ENCODE data around the gene EPG5. TPM values are rescaled to one million over a fixed set of nuclear protein-coding genes. Genes with fewer than 3 reads are reported as not detected.

EPG5 gene
- total RNA-seq, 1 experiment from 2014 or later = 12.9 TPM

GRCh38 chr18:46013484-46014189 is 46.5 kb upstream of the EPG5 start:
- intact Hi-C loops (cut with micrococcal nuclease; ENCODE audit: unreplicated experiment) (no loop called here), in situ Hi-C loops (cut with HindIII; ENCODE audit: low pct_unique_long_range_greater_than_20kb, low sequenced_read_pairs) (no loop called here)
- POLR2A ChIA-PET = no interaction called here
- no peaks in the 10 kb centered on the region for H3K36me3 ChIP-seq (ENCODE audit: control insufficient read depth, insufficient read depth, low read length)
- H3K9me3 ChIP-seq (ENCODE audit: control insufficient read depth, insufficient read depth, low read depth, low read length) = no peaks in the 10 kb centered on the region
- no peak for ATAC-seq
- no peak overlapping the region for H3K27ac ChIP-seq (ENCODE audit: low read length)
- CTCF ChIA-PET = no interaction called here
- no TSS peak for BruUV-seq (replicated peaks)
- no peaks in the 10 kb centered on the region for H3K27me3 ChIP-seq (ENCODE audit: control insufficient read depth, insufficient read depth, low read length)
- no peak overlapping the region for H3K4me3 ChIP-seq (ENCODE audit: low read depth in 2 of 2, low read length in 2 of 2)
- no peak for DNase-seq (ENCODE audit: low read depth, low spot score)
- TF ChIP-seq TCF7L2 (IDR thresholded peaks at IDR 0.05; ENCODE audit: low read depth, low read length) (no peak), SIN3A (IDR thresholded peaks at IDR 0.05; ENCODE audit: borderline replicate concordance, insufficient read depth, low read depth, low read length) (no peak), POLR2AphosphoS5 (IDR thresholded peaks at IDR 0.05; ENCODE audit: low read depth, low read length) (no peak), REST (IDR thresholded peaks at IDR 0.05; ENCODE audit: insufficient read depth in 1 of 2, low read depth in 2 of 2, low read length in 1 of 2) (no peak)
- TF ChIP-seq, protein P1, sequence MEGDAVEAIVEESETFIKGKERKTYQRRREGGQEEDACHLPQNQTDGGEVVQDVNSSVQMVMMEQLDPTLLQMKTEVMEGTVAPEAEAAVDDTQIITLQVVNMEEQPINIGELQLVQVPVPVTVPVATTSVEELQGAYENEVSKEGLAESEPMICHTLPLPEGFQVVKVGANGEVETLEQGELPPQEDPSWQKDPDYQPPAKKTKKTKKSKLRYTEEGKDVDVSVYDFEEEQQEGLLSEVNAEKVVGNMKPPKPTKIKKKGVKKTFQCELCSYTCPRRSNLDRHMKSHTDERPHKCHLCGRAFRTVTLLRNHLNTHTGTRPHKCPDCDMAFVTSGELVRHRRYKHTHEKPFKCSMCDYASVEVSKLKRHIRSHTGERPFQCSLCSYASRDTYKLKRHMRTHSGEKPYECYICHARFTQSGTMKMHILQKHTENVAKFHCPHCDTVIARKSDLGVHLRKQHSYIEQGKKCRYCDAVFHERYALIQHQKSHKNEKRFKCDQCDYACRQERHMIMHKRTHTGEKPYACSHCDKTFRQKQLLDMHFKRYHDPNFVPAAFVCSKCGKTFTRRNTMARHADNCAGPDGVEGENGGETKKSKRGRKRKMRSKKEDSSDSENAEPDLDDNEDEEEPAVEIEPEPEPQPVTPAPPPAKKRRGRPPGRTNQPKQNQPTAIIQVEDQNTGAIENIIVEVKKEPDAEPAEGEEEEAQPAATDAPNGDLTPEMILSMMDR (IDR thresholded peaks at IDR 0.05) = no peak
- no peaks in the 10 kb centered on the region for H3K4me1 ChIP-seq (ENCODE audit: control insufficient read depth, insufficient read depth, low read length)

- POLR2A ChIA-PET = no interaction called here
- CTCF ChIA-PET = no interaction called here
- in situ Hi-C loops (cut with HindIII; ENCODE audit: low pct_unique_long_range_greater_than_20kb, low sequenced_read_pairs) = no loop called here
Observed at GRCh38 chr18:46010676-46011075, 43.5 kb upstream of the EPG5 start.

More at GRCh38 chr18:46010676-46011075, 43.5 kb upstream of the EPG5 start:
- no peaks in the 10 kb centered on the region for H3K36me3 ChIP-seq (ENCODE audit: control insufficient read depth, insufficient read depth, low read length)
- no peaks in the 10 kb centered on the region for H3K4me1 ChIP-seq (ENCODE audit: control insufficient read depth, insufficient read depth, low read length)
- H3K27me3 ChIP-seq (ENCODE audit: control insufficient read depth, insufficient read depth, low read length) = no peaks in the 10 kb centered on the region
- no TSS peak for BruUV-seq (replicated peaks)
- TF ChIP-seq, protein P1 (IDR thresholded peaks at IDR 0.05) = no peak
- TF ChIP-seq TCF7L2 (IDR thresholded peaks at IDR 0.05; ENCODE audit: low read depth, low read length) = no peak
- TF ChIP-seq SIN3A (IDR thresholded peaks at IDR 0.05; ENCODE audit: borderline replicate concordance, insufficient read depth, low read depth, low read length) = no peak
- no peak for TF ChIP-seq REST (IDR thresholded peaks at IDR 0.05; ENCODE audit: insufficient read depth in 1 of 2, low read depth in 2 of 2, low read length in 1 of 2)
- no peak for TF ChIP-seq POLR2AphosphoS5 (IDR thresholded peaks at IDR 0.05; ENCODE audit: low read depth, low read length)
- DNase-seq (ENCODE audit: low read depth, low spot score) = no peak
- intact Hi-C loops (cut with micrococcal nuclease; ENCODE audit: unreplicated experiment) = no loop called here
- no peaks in the 10 kb centered on the region for H3K9me3 ChIP-seq (ENCODE audit: control insufficient read depth, insufficient read depth, low read depth, low read length)
- no peak overlapping the region for H3K4me3 ChIP-seq (ENCODE audit: low read depth in 2 of 2, low read length in 2 of 2)
- no peak for ATAC-seq
- H3K27ac ChIP-seq (ENCODE audit: low read length) = no peak overlapping the region

Data from Panc1 (cell line).